Measurements from ENCODE around the gene UGT1A9. TPM values are rescaled to one million over a fixed set of nuclear protein-coding genes. Genes with fewer than 3 reads are reported as not detected.

UGT1A9 gene
- total and polyA plus RNA-seq, 10 of the 15 experiments (the other 5 are each of a cell fraction or from before 2014, with no cell fraction given): 0.07 TPM; not detected in 9

DNA sequence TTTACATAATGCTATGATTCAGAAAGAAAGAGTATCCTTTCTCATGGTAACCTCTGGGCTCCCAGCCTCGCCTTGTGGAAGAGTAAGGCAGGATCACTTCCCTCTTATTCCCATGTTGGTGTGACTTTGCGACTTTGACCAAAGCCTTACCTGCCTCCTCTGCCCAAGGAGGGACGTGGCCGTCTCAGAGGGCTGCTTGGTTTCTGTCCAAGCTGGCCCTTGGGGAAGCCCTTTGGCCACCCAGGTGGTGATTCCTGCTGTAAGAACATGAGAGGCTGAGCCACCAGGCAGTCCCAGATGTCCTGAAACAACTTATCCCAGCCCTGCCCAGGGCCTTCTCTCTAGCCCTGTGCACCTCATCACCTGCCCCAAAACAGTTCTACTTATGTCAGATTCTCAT is 27.0 kb downstream of the UGT1A9 start:
- POLR2A ChIA-PET: no interaction called here
- H3K4me3 ChIP-seq: no peak overlapping the region
- no peaks in the 10 kb centered on the region for H3K4me1 ChIP-seq (ENCODE audit: control insufficient read depth, insufficient read depth, low read length)
- no peaks in the 10 kb centered on the region for H4K20me1 ChIP-seq (ENCODE audit: control insufficient read depth, insufficient read depth)
- DNase-seq (ENCODE audit: low read depth, low spot score) (no peak), ATAC-seq (no peak), FAIRE-seq (no peak)
- SMC1A ChIA-PET (ENCODE audit: uncharacterized antibody, unreplicated experiment): interaction anchor here (1.0 kb wide), 1 partner anchor 44 kb away, joined by 3 read pairs; no protein-coding TSS in a partner anchor
- in situ Hi-C loops (cut with MboI): no loop called here
- RAD21 ChIA-PET (ENCODE audit: unreplicated experiment): no interaction called here
- CTCF ChIA-PET: no interaction called here
- no peaks in the 10 kb centered on the region for H3K36me3 ChIP-seq (ENCODE audit: control insufficient read depth in 2 of 2, insufficient read depth in 2 of 2, low read length in 1 of 2)
- no peak overlapping the region for H2AFZ ChIP-seq (ENCODE audit: control insufficient read depth, low read depth, low read length)
- H3K79me2 ChIP-seq (ENCODE audit: control insufficient read depth, insufficient read depth, low read length): no peaks in the 10 kb centered on the region
- no peaks in the 10 kb centered on the region for H3K9me3 ChIP-seq (replicated peaks; ENCODE audit: control insufficient read depth, insufficient read depth, low read length)
- H3K27ac ChIP-seq (ENCODE audit: control insufficient read depth, insufficient read depth): no peak overlapping the region
- no TSS peak for BruUV-seq (replicated peaks)
- no peaks in the 10 kb centered on the region for H3K27me3 ChIP-seq (replicated peaks in 1 of 2; ENCODE audit: control insufficient read depth in 2 of 2, insufficient read depth in 2 of 2, low read length in 1 of 2)
- no peak overlapping the region for H3K4me2 ChIP-seq (ENCODE audit: control insufficient read depth, insufficient read depth)
- no peak overlapping the region for H3K9ac ChIP-seq (ENCODE audit: control insufficient read depth, insufficient read depth, low read length)
- TF ChIP-seq SMARCA5 (IDR thresholded peaks at IDR 0.05) (no peak), HDAC2 (IDR thresholded peaks at IDR 0.05) (no peak)
- TF ChIP-seq, protein P1, sequence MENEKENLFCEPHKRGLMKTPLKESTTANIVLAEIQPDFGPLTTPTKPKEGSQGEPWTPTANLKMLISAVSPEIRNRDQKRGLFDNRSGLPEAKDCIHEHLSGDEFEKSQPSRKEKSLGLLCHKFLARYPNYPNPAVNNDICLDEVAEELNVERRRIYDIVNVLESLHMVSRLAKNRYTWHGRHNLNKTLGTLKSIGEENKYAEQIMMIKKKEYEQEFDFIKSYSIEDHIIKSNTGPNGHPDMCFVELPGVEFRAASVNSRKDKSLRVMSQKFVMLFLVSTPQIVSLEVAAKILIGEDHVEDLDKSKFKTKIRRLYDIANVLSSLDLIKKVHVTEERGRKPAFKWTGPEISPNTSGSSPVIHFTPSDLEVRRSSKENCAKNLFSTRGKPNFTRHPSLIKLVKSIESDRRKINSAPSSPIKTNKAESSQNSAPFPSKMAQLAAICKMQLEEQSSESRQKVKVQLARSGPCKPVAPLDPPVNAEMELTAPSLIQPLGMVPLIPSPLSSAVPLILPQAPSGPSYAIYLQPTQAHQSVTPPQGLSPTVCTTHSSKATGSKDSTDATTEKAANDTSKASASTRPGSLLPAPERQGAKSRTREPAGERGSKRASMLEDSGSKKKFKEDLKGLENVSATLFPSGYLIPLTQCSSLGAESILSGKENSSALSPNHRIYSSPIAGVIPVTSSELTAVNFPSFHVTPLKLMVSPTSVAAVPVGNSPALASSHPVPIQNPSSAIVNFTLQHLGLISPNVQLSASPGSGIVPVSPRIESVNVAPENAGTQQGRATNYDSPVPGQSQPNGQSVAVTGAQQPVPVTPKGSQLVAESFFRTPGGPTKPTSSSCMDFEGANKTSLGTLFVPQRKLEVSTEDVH (IDR thresholded peaks at IDR 0.05; ENCODE audit: low read depth, partially characterized antibody): no peak
- TF ChIP-seq, protein P2, sequence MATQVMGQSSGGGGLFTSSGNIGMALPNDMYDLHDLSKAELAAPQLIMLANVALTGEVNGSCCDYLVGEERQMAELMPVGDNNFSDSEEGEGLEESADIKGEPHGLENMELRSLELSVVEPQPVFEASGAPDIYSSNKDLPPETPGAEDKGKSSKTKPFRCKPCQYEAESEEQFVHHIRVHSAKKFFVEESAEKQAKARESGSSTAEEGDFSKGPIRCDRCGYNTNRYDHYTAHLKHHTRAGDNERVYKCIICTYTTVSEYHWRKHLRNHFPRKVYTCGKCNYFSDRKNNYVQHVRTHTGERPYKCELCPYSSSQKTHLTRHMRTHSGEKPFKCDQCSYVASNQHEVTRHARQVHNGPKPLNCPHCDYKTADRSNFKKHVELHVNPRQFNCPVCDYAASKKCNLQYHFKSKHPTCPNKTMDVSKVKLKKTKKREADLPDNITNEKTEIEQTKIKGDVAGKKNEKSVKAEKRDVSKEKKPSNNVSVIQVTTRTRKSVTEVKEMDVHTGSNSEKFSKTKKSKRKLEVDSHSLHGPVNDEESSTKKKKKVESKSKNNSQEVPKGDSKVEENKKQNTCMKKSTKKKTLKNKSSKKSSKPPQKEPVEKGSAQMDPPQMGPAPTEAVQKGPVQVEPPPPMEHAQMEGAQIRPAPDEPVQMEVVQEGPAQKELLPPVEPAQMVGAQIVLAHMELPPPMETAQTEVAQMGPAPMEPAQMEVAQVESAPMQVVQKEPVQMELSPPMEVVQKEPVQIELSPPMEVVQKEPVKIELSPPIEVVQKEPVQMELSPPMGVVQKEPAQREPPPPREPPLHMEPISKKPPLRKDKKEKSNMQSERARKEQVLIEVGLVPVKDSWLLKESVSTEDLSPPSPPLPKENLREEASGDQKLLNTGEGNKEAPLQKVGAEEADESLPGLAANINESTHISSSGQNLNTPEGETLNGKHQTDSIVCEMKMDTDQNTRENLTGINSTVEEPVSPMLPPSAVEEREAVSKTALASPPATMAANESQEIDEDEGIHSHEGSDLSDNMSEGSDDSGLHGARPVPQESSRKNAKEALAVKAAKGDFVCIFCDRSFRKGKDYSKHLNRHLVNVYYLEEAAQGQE (IDR thresholded peaks at IDR 0.05; ENCODE audit: low read depth, low read length): no peak
- 49% methylated on average over 4 of the region's 4 CpGs for WGBS (ENCODE audit: insufficient coverage, insufficient replicate concordance, low lambda C conversion rate, missing lambda C conversion rate)
- intact Hi-C loops (cut with micrococcal nuclease; ENCODE audit: unreplicated experiment): no loop called here
